Measurements from ENCODE around the gene HMX3. TPM values are rescaled to one million over a fixed set of nuclear protein-coding genes. Genes with fewer than 3 reads are reported as not detected.

HMX3 gene
- total and polyA plus RNA-seq, 2 of the 13 experiments (the other 11 are each of a cell fraction or from before 2014, with no cell fraction given) = not detected

DNA sequence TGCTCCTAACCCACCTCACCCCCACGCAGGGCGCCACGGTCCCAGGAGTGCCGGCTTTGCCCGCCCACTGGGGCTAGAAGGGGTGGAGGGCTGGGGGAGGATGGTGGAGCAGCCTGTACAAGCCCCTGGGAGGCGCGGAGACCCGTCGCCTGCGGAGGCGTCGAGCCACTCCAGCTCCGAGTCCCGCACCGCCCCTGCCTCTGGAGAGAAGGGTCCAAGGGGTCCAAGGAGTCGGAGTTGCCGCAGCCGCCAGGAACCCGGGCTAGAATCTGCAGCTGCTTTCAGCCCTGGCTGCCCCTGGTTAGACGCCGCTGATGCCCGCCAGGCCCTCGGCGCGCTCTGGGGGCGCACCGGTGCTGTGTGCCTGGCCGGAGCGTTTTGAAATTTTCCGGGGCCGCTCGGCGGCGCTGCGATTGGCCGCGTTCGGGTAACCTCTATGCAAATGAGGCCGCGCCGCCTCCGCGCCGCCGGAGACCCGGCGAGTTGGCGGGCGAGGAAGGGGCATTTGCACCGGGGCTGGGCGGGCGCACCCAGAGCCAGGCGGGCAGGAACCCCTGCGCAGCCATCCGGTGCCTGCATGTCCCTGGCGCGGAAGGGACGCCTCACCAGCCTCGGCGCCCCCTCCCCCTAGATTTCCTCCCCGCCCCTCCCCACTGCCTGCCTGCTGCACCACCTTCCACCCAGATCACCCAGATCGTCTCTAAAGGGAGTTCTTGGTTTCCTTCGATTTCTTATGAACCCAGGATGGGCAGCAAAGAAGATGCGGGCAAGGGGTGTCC, 12.1 kb downstream of the HMX3 start, which contains the start of gene HMX2 (continued):
- TF ChIP-seq, protein P1, sequence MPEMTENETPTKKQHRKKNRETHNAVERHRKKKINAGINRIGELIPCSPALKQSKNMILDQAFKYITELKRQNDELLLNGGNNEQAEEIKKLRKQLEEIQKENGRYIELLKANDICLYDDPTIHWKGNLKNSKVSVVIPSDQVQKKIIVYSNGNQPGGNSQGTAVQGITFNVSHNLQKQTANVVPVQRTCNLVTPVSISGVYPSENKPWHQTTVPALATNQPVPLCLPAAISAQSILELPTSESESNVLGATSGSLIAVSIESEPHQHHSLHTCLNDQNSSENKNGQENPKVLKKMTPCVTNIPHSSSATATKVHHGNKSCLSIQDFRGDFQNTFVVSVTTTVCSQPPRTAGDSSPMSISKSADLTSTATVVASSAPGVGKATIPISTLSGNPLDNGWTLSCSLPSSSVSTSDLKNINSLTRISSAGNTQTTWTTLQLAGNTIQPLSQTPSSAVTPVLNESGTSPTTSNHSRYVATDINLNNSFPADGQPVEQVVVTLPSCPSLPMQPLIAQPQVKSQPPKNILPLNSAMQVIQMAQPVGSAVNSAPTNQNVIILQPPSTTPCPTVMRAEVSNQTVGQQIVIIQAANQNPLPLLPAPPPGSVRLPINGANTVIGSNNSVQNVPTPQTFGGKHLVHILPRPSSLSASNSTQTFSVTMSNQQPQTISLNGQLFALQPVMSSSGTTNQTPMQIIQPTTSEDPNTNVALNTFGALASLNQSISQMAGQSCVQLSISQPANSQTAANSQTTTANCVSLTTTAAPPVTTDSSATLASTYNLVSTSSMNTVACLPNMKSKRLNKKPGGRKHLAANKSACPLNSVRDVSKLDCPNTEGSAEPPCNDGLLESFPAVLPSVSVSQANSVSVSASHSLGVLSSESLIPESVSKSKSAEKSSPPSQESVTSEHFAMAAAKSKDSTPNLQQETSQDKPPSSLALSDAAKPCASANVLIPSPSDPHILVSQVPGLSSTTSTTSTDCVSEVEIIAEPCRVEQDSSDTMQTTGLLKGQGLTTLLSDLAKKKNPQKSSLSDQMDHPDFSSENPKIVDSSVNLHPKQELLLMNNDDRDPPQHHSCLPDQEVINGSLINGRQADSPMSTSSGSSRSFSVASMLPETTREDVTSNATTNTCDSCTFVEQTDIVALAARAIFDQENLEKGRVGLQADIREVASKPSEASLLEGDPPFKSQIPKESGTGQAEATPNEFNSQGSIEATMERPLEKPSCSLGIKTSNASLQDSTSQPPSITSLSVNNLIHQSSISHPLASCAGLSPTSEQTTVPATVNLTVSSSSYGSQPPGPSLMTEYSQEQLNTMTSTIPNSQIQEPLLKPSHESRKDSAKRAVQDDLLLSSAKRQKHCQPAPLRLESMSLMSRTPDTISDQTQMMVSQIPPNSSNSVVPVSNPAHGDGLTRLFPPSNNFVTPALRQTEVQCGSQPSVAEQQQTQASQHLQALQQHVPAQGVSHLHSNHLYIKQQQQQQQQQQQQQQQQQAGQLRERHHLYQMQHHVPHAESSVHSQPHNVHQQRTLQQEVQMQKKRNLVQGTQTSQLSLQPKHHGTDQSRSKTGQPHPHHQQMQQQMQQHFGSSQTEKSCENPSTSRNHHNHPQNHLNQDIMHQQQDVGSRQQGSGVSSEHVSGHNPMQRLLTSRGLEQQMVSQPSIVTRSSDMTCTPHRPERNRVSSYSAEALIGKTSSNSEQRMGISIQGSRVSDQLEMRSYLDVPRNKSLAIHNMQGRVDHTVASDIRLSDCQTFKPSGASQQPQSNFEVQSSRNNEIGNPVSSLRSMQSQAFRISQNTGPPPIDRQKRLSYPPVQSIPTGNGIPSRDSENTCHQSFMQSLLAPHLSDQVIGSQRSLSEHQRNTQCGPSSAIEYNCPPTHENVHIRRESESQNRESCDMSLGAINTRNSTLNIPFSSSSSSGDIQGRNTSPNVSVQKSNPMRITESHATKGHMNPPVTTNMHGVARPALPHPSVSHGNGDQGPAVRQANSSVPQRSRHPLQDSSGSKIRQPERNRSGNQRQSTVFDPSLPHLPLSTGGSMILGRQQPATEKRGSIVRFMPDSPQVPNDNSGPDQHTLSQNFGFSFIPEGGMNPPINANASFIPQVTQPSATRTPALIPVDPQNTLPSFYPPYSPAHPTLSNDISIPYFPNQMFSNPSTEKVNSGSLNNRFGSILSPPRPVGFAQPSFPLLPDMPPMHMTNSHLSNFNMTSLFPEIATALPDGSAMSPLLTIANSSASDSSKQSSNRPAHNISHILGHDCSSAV (CRISPR knock-in tag; IDR thresholded peaks at IDR 0.05; ENCODE audit: borderline replicate concordance) = no peak
- TF ChIP-seq ZNF761 (CRISPR knock-in tag; conservative IDR thresholded peaks at IDR 0.05) (no peak), RARG (CRISPR knock-in tag; IDR thresholded peaks at IDR 0.05; ENCODE audit: low read depth) (no peak), MYC (CRISPR knock-in tag; IDR thresholded peaks at IDR 0.05; ENCODE audit: borderline replicate concordance) (no peak), FIP1L1 (IDR thresholded peaks at IDR 0.05; ENCODE audit: borderline replicate concordance, insufficient read depth, low read depth, low read length) (no peak), HOXD1 (CRISPR knock-in tag; IDR thresholded peaks at IDR 0.05) (no peak), KDM2A (CRISPR knock-in tag; IDR thresholded peaks at IDR 0.05; ENCODE audit: borderline replicate concordance, low read depth) (peak; percentile 42; the same call in 1 of the 2 replicates), ZBTB7A (CRISPR knock-in tag; IDR thresholded peaks at IDR 0.05) (no peak), TAF15 (IDR thresholded peaks at IDR 0.05; ENCODE audit: low read depth, low read length, poor library complexity, severe bottlenecking) (no peak)
- TF ChIP-seq, protein P2, sequence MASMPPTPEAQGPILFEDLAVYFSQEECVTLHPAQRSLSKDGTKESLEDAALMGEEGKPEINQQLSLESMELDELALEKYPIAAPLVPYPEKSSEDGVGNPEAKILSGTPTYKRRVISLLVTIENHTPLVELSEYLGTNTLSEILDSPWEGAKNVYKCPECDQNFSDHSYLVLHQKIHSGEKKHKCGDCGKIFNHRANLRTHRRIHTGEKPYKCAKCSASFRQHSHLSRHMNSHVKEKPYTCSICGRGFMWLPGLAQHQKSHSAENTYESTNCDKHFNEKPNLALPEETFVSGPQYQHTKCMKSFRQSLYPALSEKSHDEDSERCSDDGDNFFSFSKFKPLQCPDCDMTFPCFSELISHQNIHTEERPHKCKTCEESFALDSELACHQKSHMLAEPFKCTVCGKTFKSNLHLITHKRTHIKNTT (CRISPR knock-in tag; IDR thresholded peaks at IDR 0.05) = no peak
- TF ChIP-seq, protein P3, sequence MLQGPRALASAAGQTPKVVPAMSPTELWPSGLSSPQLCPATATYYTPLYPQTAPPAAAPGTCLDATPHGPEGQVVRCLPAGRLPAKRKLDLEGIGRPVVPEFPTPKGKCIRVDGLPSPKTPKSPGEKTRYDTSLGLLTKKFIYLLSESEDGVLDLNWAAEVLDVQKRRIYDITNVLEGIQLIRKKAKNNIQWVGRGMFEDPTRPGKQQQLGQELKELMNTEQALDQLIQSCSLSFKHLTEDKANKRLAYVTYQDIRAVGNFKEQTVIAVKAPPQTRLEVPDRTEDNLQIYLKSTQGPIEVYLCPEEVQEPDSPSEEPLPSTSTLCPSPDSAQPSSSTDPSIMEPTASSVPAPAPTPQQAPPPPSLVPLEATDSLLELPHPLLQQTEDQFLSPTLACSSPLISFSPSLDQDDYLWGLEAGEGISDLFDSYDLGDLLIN (CRISPR knock-in tag; IDR thresholded peaks at IDR 0.05; ENCODE audit: borderline replicate concordance) = no peak
- TF ChIP-seq, protein P4, sequence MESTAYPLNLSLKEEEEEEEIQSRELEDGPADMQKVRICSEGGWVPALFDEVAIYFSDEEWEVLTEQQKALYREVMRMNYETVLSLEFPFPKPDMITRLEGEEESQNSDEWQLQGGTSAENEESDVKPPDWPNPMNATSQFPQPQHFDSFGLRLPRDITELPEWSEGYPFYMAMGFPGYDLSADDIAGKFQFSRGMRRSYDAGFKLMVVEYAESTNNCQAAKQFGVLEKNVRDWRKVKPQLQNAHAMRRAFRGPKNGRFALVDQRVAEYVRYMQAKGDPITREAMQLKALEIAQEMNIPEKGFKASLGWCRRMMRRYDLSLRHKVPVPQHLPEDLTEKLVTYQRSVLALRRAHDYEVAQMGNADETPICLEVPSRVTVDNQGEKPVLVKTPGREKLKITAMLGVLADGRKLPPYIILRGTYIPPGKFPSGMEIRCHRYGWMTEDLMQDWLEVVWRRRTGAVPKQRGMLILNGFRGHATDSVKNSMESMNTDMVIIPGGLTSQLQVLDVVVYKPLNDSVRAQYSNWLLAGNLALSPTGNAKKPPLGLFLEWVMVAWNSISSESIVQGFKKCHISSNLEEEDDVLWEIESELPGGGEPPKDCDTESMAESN (CRISPR knock-in tag; conservative IDR thresholded peaks at IDR 0.05) = no peak
- TF ChIP-seq, protein P5, sequence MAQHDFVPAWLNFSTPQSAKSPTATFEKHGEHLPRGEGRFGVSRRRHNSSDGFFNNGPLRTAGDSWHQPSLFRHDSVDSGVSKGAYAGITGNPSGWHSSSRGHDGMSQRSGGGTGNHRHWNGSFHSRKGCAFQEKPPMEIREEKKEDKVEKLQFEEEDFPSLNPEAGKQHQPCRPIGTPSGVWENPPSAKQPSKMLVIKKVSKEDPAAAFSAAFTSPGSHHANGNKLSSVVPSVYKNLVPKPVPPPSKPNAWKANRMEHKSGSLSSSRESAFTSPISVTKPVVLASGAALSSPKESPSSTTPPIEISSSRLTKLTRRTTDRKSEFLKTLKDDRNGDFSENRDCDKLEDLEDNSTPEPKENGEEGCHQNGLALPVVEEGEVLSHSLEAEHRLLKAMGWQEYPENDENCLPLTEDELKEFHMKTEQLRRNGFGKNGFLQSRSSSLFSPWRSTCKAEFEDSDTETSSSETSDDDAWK (CRISPR knock-in tag; IDR thresholded peaks at IDR 0.05) = no peak
